Measurements from ENCODE around the gene ZFR2.

DNA sequence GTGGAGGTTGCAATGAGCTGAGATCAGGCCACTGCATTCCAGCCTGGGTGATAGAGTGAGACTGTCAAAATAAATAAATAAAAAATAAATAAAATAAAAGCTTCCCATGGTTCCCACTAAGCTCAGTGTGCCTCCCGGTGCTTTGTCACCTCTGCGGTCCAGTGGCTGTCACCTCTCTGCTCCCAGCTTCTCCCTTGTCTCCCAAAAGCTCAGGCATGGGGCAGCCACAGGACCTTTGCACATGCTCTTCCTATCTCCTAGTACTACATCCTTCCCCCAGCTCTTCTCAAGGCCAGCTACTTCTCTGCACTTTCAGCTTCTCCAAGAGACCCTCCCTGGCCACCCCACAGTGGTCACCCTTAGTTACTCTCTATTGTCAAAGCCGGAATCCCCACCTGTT is 75.0 kb downstream of the ZFR2 start:
- TF ChIP-seq POLR2AphosphoS5 (IDR thresholded peaks at IDR 0.05; ENCODE audit: low read depth, low read length): no peak
- TF ChIP-seq, protein P1, sequence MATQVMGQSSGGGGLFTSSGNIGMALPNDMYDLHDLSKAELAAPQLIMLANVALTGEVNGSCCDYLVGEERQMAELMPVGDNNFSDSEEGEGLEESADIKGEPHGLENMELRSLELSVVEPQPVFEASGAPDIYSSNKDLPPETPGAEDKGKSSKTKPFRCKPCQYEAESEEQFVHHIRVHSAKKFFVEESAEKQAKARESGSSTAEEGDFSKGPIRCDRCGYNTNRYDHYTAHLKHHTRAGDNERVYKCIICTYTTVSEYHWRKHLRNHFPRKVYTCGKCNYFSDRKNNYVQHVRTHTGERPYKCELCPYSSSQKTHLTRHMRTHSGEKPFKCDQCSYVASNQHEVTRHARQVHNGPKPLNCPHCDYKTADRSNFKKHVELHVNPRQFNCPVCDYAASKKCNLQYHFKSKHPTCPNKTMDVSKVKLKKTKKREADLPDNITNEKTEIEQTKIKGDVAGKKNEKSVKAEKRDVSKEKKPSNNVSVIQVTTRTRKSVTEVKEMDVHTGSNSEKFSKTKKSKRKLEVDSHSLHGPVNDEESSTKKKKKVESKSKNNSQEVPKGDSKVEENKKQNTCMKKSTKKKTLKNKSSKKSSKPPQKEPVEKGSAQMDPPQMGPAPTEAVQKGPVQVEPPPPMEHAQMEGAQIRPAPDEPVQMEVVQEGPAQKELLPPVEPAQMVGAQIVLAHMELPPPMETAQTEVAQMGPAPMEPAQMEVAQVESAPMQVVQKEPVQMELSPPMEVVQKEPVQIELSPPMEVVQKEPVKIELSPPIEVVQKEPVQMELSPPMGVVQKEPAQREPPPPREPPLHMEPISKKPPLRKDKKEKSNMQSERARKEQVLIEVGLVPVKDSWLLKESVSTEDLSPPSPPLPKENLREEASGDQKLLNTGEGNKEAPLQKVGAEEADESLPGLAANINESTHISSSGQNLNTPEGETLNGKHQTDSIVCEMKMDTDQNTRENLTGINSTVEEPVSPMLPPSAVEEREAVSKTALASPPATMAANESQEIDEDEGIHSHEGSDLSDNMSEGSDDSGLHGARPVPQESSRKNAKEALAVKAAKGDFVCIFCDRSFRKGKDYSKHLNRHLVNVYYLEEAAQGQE (IDR thresholded peaks at IDR 0.05; ENCODE audit: insufficient read depth in 1 of 2, low read depth in 2 of 2, low read length in 2 of 2): no peak
- TF ChIP-seq TAF1 (IDR thresholded peaks at IDR 0.05; ENCODE audit: borderline replicate concordance, insufficient read depth, low read length): no peak
- TF ChIP-seq SIN3A (IDR thresholded peaks at IDR 0.05; ENCODE audit: borderline replicate concordance, insufficient read depth, low read length): no peak
- no peak for TF ChIP-seq FOXP2 (optimal IDR thresholded peaks at IDR 0.05; ENCODE audit: borderline replicate concordance, extremely low read depth, extremely low read length, insufficient read depth)
